ENCODE measurements around the gene ZNF726. TPM values are rescaled to one million over a fixed set of nuclear protein-coding genes. Genes with fewer than 3 reads are reported as not detected.

Gene ZNF726
- total and polyA plus RNA-seq, 2 donors (not counting 1 experiment from before 2014, with no cell fraction given) = 3.9 to 5.6 TPM

DNA sequence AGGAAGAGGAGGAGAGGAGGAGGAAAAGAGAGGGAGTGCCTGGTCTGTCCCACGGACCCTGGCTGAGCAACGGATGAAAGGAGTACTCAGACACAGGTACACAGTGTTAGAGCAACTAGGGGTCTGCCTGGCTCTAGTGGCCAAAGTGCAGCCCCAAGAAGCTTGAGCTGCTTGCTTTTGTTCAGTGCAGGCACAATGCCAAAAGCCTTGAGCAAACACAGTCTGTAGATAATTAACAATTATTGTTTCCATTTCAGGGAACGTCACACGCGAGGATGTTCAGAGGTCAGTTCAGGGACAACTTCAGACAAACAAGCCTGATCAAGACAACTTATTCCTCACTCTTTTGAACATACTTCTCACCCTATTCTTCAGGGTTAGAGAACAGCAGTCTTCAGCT, 32.2 kb upstream of the ZNF726 start:
- no peaks in the 10 kb centered on the region for H3K36me3 ChIP-seq (replicated peaks in 1 of 2; ENCODE audit: control extremely low read depth in 1 of 2, control insufficient read depth in 1 of 2, extremely low read depth in 1 of 2, insufficient read depth in 2 of 2, low read length in 1 of 2)
- intact Hi-C loops (cut with micrococcal nuclease) = no loop called here
- H3K4me1 ChIP-seq (ENCODE audit: control insufficient read depth in 2 of 2, insufficient read depth in 2 of 2, low read length in 2 of 2) = no peaks in the 10 kb centered on the region
- no peak overlapping the region for H3K27ac ChIP-seq (ENCODE audit: low read length in 2 of 2)
- H3K4me3 ChIP-seq (ENCODE audit: control extremely low read depth in 1 of 5, extremely low read depth in 1 of 5, insufficient read depth in 1 of 5, low read depth in 2 of 5, low read length in 4 of 5) = no peak overlapping the region
- CTCF ChIA-PET = no interaction called here
- POLR2A ChIA-PET = no interaction called here
- 76% methylated on average over 5 of the region's 5 CpGs for WGBS (ENCODE audit: insufficient coverage)
- H3K9me3 ChIP-seq (ENCODE audit: control extremely low read depth in 1 of 3, control insufficient read depth in 2 of 3, insufficient read depth in 1 of 3, low read length in 2 of 3) = peaks cover 0 to 2% (median under 1%) of the 10 kb centered on the region in 3 donors
- H4K20me1 ChIP-seq (ENCODE audit: control insufficient read depth, insufficient read depth, low read length, poor library complexity, severe bottlenecking) = no peaks in the 10 kb centered on the region
- H3K27me3 ChIP-seq (replicated peaks in 1 of 4; ENCODE audit: control extremely low read depth in 1 of 4, control insufficient read depth in 3 of 4, insufficient read depth in 4 of 4, low read length in 3 of 4) = no peaks in the 10 kb centered on the region
- no peak overlapping the region for H3K9ac ChIP-seq (ENCODE audit: low read length)
- ATAC-seq (ENCODE audit: low read depth) (no peak), DNase-seq (peak; percentile 2)
- H2AFZ ChIP-seq (ENCODE audit: insufficient read depth, low read depth, low read length, poor library complexity, severe bottlenecking) = no peak overlapping the region
- no peak for TF ChIP-seq EZH2 (IDR thresholded peaks at IDR 0.05; ENCODE audit: borderline replicate concordance, insufficient read depth, low read depth, low read length, poor library complexity, severe bottlenecking)
- TF ChIP-seq, protein P1, sequence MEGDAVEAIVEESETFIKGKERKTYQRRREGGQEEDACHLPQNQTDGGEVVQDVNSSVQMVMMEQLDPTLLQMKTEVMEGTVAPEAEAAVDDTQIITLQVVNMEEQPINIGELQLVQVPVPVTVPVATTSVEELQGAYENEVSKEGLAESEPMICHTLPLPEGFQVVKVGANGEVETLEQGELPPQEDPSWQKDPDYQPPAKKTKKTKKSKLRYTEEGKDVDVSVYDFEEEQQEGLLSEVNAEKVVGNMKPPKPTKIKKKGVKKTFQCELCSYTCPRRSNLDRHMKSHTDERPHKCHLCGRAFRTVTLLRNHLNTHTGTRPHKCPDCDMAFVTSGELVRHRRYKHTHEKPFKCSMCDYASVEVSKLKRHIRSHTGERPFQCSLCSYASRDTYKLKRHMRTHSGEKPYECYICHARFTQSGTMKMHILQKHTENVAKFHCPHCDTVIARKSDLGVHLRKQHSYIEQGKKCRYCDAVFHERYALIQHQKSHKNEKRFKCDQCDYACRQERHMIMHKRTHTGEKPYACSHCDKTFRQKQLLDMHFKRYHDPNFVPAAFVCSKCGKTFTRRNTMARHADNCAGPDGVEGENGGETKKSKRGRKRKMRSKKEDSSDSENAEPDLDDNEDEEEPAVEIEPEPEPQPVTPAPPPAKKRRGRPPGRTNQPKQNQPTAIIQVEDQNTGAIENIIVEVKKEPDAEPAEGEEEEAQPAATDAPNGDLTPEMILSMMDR (IDR thresholded peaks at IDR 0.05) = no peak
- Mint-ChIP-seq H3K27ac (no peak overlapping the region), H3K9me3 (ENCODE audit: insufficient read depth) (peaks cover 7% of the 10 kb centered on the region), H3K4me1 (no peaks in the 10 kb centered on the region), H3K4me3 (no peak overlapping the region), H3K27me3 (peaks cover 4% of the 10 kb centered on the region)
- H3K4me2 ChIP-seq (replicated peaks; ENCODE audit: low read depth, low read length, poor library complexity, severe bottlenecking) = no peak overlapping the region
- H3K79me2 ChIP-seq (ENCODE audit: control insufficient read depth, insufficient read depth, low read length) = no peaks in the 10 kb centered on the region

DNA sequence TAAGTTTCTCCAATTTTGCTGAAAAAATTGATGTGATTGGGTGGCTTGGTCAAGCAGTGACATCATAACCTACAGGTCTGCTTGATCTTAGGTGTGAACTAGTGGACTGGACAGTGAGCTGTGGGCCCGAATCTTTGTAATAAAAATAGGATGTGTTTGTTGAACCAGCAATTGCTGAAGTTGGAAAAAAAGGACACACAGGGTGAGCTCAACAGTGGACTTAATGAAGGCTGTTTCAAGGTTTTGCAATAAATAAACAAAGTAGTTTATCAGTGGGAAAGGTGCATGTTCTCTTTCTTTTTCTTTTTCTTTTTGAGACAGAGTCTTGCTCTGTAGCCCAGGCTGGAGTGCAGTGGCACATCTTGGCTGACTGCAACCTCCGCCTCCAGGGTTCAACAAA, 30.3 kb upstream of the ZNF726 start:
- H2AFZ ChIP-seq (ENCODE audit: insufficient read depth, low read depth, low read length, poor library complexity, severe bottlenecking) = no peak overlapping the region
- H3K79me2 ChIP-seq (ENCODE audit: control insufficient read depth, insufficient read depth, low read length) = no peaks in the 10 kb centered on the region
- H3K9me3 ChIP-seq (ENCODE audit: control extremely low read depth in 1 of 3, control insufficient read depth in 2 of 3, insufficient read depth in 1 of 3, low read length in 2 of 3) = peaks cover 0 to 5% (median 3%) of the 10 kb centered on the region in 3 donors
- no peak overlapping the region for H3K4me3 ChIP-seq (ENCODE audit: control extremely low read depth in 1 of 5, extremely low read depth in 1 of 5, insufficient read depth in 1 of 5, low read depth in 2 of 5, low read length in 4 of 5)
- no peak overlapping the region for H3K4me2 ChIP-seq (replicated peaks; ENCODE audit: low read depth, low read length, poor library complexity, severe bottlenecking)
- ATAC-seq (ENCODE audit: low read depth) (no peak), DNase-seq (no peak)
- Mint-ChIP-seq H3K27me3 (no peaks in the 10 kb centered on the region), H3K4me3 (no peak overlapping the region), H3K4me1 (no peaks in the 10 kb centered on the region), H3K9me3 (ENCODE audit: insufficient read depth) (peaks cover 7% of the 10 kb centered on the region), H3K27ac (no peak overlapping the region)
- no peaks in the 10 kb centered on the region for H3K36me3 ChIP-seq (replicated peaks in 1 of 2; ENCODE audit: control extremely low read depth in 1 of 2, control insufficient read depth in 1 of 2, extremely low read depth in 1 of 2, insufficient read depth in 2 of 2, low read length in 1 of 2)
- ChIA-PET POLR2A (no interaction called here), CTCF (no interaction called here)
- TF ChIP-seq EZH2 (IDR thresholded peaks at IDR 0.05; ENCODE audit: borderline replicate concordance, insufficient read depth, low read depth, low read length, poor library complexity, severe bottlenecking) = no peak
- H3K27ac ChIP-seq (ENCODE audit: low read length in 2 of 2) = no peak overlapping the region
- H4K20me1 ChIP-seq (ENCODE audit: control insufficient read depth, insufficient read depth, low read length, poor library complexity, severe bottlenecking) = no peaks in the 10 kb centered on the region
- H3K9ac ChIP-seq (ENCODE audit: low read length) = no peak overlapping the region
- 100% methylated on average over 1 of the region's 2 CpGs for WGBS (ENCODE audit: insufficient coverage)
- H3K27me3 ChIP-seq (replicated peaks in 1 of 4; ENCODE audit: control extremely low read depth in 1 of 4, control insufficient read depth in 3 of 4, insufficient read depth in 4 of 4, low read length in 3 of 4) = no peaks in the 10 kb centered on the region
- H3K4me1 ChIP-seq (ENCODE audit: control insufficient read depth in 2 of 2, insufficient read depth in 2 of 2, low read length in 2 of 2) = no peaks in the 10 kb centered on the region
- intact Hi-C loops (cut with micrococcal nuclease) = no loop called here
